HG02642 (cell line): ENCODE results near the gene FAM149A.

Experiments
- ATAC-seq: cut with Tn5 transposase; IDR thresholded peaks from one replicate; pipeline ENCODE4 v1.9.1; 2021; ENCODE audit warnings: mild to moderate bottlenecking; ENCODE audit not compliant: unreplicated experiment, poor library complexity

The FAM149A gene

GRCh38 chr4:186104114-186104889, at the start of gene FAM149A:
Gene FAM149A (plus strand): TSS chr4:186104704.
- ATAC-seq = peak; percentile 88

- peak; percentile 100 for ATAC-seq
Observed at GRCh38 chr4:186058253-186058979, 46.1 kb upstream of the FAM149A start.

- ATAC-seq = no peak
Observed at GRCh38 chr4:186058980-186059316, 45.6 kb upstream of the FAM149A start.

GRCh38 chr4:186061921-186062320, 42.6 kb upstream of the FAM149A start:
- no peak for ATAC-seq

- ATAC-seq = peak; percentile 81
Observed at GRCh38 chr4:186067757-186068385, 36.6 kb upstream of the FAM149A start.

DNA sequence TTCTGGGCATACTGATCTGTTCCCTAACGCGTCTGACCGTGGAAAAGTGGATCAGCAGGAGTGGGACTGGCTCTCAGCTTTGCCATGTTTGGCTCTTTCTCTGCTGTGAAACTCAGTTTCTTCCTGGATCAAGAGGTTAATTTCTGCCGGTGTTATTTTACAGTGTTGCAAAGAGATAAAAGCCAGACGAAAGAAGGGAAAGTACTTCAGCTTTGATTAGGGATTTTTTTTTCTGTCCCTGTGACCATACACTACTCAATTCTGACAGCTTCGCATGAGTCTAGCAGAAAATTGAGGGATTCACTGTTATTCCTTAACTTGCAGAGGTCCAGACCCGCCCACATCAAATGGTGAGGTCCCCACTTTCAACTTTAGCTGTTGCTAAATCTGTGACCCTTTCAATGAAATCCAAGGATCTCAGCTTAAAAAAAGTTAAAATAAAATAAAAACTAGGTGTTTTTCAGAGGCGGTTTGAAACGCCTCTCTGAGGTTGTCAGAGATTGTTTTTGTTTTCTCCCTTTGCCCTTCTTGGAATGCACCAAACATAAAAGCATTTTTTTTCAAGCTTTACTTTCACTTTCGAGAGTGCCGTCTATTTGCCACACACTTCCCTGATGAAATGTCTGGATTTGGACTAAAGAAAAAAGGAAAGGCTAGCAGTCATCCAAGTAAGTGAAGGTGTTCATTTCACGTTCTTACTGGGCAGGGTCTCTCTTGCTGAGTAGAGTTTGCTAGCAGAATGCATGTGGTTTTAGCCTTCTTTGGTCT, 35.7 kb upstream of the FAM149A start, which contains the start of gene TLR3:
Gene TLR3 (plus strand): TSS at position 576 of the 768 bp plus-strand sequence. CDS start 7,464 bp downstream, outside the sequence.
- no peak for ATAC-seq

DNA sequence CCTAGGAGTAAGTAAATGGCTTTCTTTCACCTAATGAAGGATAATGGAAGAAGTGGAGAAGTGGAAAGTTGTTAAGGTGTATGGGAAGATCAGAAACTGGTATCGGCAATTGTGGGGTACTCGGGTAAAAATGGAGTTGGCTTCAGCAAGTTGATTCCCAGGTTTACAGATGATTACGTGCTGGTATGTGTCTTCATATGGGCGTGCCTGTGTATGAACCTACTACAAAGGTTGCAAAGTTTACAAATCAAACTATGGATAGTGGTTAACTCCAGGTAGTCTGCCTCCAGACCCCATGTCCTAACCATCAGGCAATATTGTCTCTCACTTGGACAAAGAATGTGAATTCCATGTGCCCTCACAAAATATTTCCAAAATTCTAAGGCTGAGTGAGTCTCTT, 34.8 kb upstream of the FAM149A start:
- ATAC-seq = no peak

- no peak for ATAC-seq
Observed at GRCh38 chr4:186072516-186072915, 32.0 kb upstream of the FAM149A start.

DNA sequence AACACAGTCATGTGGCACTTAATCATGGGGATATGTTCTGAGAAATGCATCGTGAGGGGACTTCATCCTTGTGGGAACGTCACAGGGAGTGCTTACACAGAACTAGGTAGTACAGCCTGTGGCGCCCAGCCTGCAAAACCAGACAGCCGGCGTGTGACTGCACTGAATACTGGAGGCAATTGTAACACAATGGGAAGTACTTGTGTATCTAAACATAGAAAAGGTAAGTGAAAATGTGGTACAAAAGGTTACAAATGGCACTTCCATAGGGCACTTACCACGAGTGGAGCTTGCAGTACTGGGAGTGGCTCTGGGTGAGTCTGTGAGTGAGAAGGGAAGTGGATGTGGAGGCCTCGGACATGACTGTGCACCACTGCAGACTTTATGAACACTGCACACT, 30.3 kb upstream of the FAM149A start:
- ATAC-seq = no peak

GRCh38 chr4:186078981-186079638, 25.4 kb upstream of the FAM149A start:
- no peak for ATAC-seq

GRCh38 chr4:186079694-186080093, 24.8 kb upstream of the FAM149A start:
- ATAC-seq = no peak

DNA sequence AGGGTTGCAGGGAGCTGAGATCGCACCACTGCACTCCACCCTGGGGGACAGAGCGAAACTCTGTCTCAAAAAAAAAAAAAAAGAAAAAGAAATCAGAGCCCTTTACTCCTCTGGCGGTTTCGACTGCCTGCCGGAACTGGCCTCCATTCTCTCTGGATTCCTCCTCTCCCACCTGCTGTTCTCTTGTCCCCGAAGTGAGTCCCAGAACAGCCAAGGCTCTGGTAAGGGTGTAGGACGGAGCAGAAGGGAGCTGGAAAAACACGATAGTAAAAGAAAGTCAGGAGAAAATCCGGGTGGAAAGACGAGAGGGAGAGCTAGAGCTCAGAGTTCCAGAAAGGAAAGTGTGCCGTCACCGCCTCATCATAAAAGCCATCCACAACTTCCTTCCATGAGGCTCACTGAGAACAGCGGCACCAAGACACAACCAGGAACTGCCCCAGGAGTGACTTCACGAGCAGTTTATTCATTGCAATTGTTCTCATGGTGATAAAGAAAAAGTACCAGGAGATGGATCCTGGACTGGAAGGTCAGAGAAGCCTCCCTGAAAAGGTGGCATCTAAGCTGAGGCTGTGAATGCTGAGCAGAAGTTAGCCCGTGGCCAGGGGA, 23.2 kb upstream of the FAM149A start:
- no peak for ATAC-seq

DNA sequence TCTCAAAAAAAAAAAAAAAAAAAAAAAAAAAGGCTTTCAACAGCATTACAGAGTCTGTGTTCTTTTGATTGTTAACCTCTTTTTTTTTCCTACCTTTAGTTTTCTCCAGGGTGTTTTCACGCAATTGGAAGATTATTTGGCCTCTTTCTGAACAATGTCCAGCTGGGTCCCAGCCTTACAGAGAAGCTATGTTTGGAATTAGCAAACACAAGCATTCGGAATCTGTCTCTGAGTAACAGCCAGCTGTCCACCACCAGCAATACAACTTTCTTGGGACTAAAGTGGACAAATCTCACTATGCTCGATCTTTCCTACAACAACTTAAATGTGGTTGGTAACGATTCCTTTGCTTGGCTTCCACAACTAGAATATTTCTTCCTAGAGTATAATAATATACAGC, 22.3 kb upstream of the FAM149A start:
- ATAC-seq = no peak

DNA sequence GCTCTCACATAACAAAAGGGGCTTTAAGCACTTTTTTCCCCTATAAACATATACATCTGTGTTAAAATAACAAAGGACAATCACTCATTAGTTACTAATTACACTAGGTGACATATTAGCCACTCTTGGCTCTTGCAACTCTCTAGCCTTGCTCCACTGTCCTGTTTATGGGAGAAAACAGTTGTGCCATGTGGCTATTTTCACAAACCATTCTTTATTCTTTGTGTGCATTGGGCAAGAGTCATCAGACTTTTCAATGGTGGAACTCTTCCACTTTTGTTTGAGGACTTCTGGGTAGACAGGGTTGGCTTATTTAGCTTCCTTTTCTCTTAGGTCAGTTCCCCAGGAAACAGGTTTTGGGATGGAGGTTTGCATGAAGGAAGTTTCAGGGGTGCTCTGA, 16.0 kb upstream of the FAM149A start:
- no peak for ATAC-seq

GRCh38 chr4:186092296-186092695, 12.2 kb upstream of the FAM149A start:
- no peak for ATAC-seq

DNA sequence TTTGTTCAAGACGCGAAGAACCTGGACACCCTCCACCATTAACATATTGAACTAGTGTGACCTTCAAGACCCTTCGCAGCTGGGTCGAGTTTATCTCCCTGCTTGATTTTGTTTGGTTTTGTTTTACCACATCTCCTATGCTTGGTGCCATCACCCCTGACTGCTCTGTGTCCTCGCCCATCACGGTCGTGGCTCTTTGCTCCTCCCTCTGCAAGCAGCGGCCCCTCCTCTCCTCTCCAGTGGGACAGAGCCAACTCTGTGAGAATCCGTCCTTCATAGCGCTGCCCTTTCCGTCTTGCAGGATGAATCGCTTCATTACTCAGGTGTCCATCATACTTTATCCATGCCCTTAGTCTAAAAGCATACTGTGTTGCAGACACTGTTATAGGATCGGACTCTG, 9.1 kb upstream of the FAM149A start:
- ATAC-seq = no peak

DNA sequence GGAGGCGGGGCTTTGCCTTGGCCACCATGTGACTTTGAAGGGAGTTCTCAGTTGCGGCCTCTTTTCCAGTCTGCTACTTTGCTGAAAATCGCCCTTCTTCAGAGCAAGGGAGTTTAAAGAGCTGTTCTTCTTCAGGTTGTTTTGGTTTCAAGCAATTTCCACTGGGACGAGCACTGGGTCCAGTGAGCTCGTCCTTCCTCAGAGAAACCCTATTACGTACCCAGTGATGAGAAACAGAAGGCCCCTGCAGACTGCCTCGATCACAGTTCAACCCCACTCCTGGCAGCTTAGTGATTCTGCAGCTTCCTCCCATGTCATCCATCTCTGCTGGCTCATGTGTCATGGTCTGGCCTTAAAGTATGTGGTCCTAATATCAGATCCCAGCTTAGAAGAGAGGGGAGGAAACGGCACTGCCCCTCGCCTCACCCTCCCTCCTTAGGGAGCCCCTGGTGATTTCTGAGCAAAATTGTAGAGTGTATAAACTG, 7.8 kb upstream of the FAM149A start:
- ATAC-seq = no peak

- ATAC-seq = no peak
Observed at GRCh38 chr4:186097386-186097785, 7.1 kb upstream of the FAM149A start.

DNA sequence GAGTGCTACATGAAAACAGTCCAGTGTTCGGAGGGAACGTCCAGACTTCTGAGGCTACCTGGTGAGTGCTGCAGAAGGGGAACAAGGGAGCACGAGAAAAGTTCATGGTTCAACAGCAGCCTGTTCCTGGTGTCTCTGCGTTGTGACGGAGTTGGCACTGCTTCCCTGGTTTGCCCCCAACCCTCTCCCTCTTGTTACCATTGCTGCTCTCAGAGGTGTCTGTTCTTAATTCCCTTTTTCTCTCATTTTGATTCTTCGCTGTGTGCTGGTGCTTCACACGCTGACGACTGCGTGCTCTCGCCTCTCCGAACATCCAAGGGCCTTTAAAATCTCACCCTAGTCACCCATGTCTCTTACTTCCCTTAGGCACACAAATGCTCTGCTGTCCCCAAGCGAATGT, 1.6 kb upstream of the FAM149A start:
- ATAC-seq = no peak
